Activated effector memory CD4-positive, alpha-beta T cell treated with Interleukin-2 at 50 U/mL for 16 hours (primary cell): ENCODE data around the gene STOM.
"Not testable (repeated sequence)": the region's sequence is repeated elsewhere in the genome, so short reads cannot be mapped to it uniquely, and the experiment has no call there.

Source experiments
- DNase-seq: peaks from one replicate; pipeline ENCODE4 v3.0.0-alpha.2; 2020

The STOM gene

GRCh38 chr9:121369595-121370265 is at the start of gene STOM:
Gene STOM, minus strand, starts transcription at chr9:121370250. Its CDS starts 63 bp downstream, at chr9:121370187.
- DNase-seq = peak; percentile 70

GRCh38 chr9:121411993-121412392 is 41.9 kb upstream of the STOM start:
- DNase-seq = no peak

GRCh38 chr9:121405899-121406298 is 35.8 kb upstream of the STOM start:
- no peak for DNase-seq

- DNase-seq = no peak
Observed at GRCh38 chr9:121404906-121405305, 34.9 kb upstream of the STOM start.

GRCh38 chr9:121399883-121400607 is 30.0 kb upstream of the STOM start:
- no peak for DNase-seq

GRCh38 chr9:121399126-121399882 is 29.3 kb upstream of the STOM start:
- DNase-seq = no peak

- no peak for DNase-seq
Observed at GRCh38 chr9:121398374-121398773, 28.3 kb upstream of the STOM start.

- not testable (repeated sequence) for DNase-seq
Observed at GRCh38 chr9:121397277-121397676, 27.2 kb upstream of the STOM start.

- no peak for DNase-seq
Observed at GRCh38 chr9:121395558-121395957, 25.5 kb upstream of the STOM start.

- DNase-seq = no peak
Observed at GRCh38 chr9:121394292-121394691, 24.2 kb upstream of the STOM start.

GRCh38 chr9:121393318-121393717 is 23.3 kb upstream of the STOM start:
- DNase-seq = no peak

GRCh38 chr9:121390372-121390771 is 20.3 kb upstream of the STOM start:
- no peak for DNase-seq

GRCh38 chr9:121388140-121388905 is 18.3 kb upstream of the STOM start:
- no peak for DNase-seq

- no peak for DNase-seq
Observed at GRCh38 chr9:121386442-121387175, 16.6 kb upstream of the STOM start.

GRCh38 chr9:121383715-121384114 is 13.7 kb upstream of the STOM start:
- no peak for DNase-seq

- no peak for DNase-seq
Observed at GRCh38 chr9:121380846-121381245, 10.8 kb upstream of the STOM start.

GRCh38 chr9:121376214-121376830 is 6.3 kb upstream of the STOM start:
- DNase-seq = no peak

GRCh38 chr9:121373011-121373729 is 3.1 kb upstream of the STOM start:
- no peak for DNase-seq

GRCh38 chr9:121372239-121373010 is 2.4 kb upstream of the STOM start:
- no peak for DNase-seq

- no peak for DNase-seq
Observed at GRCh38 chr9:121371495-121372061, 1.5 kb upstream of the STOM start.
